Activated CD4-positive, alpha-beta T cell treated with anti-CD3 and anti-CD28 coated beads, Interleukin-2, amount 50 U/mL, for 48 hours (primary cell): ENCODE results near the gene MYO1C.
"Not testable (repeated sequence)": the region's sequence is repeated elsewhere in the genome, so short reads cannot be mapped to it uniquely, and the experiment has no call there.

Experiments
- DNase-seq, 2 experiments: peaks; one replicate each; pipeline ENCODE4 v3.0.0-alpha.2; 2020

The MYO1C gene, protein sequence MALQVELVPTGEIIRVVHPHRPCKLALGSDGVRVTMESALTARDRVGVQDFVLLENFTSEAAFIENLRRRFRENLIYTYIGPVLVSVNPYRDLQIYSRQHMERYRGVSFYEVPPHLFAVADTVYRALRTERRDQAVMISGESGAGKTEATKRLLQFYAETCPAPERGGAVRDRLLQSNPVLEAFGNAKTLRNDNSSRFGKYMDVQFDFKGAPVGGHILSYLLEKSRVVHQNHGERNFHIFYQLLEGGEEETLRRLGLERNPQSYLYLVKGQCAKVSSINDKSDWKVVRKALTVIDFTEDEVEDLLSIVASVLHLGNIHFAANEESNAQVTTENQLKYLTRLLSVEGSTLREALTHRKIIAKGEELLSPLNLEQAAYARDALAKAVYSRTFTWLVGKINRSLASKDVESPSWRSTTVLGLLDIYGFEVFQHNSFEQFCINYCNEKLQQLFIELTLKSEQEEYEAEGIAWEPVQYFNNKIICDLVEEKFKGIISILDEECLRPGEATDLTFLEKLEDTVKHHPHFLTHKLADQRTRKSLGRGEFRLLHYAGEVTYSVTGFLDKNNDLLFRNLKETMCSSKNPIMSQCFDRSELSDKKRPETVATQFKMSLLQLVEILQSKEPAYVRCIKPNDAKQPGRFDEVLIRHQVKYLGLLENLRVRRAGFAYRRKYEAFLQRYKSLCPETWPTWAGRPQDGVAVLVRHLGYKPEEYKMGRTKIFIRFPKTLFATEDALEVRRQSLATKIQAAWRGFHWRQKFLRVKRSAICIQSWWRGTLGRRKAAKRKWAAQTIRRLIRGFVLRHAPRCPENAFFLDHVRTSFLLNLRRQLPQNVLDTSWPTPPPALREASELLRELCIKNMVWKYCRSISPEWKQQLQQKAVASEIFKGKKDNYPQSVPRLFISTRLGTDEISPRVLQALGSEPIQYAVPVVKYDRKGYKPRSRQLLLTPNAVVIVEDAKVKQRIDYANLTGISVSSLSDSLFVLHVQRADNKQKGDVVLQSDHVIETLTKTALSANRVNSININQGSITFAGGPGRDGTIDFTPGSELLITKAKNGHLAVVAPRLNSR

DNA sequence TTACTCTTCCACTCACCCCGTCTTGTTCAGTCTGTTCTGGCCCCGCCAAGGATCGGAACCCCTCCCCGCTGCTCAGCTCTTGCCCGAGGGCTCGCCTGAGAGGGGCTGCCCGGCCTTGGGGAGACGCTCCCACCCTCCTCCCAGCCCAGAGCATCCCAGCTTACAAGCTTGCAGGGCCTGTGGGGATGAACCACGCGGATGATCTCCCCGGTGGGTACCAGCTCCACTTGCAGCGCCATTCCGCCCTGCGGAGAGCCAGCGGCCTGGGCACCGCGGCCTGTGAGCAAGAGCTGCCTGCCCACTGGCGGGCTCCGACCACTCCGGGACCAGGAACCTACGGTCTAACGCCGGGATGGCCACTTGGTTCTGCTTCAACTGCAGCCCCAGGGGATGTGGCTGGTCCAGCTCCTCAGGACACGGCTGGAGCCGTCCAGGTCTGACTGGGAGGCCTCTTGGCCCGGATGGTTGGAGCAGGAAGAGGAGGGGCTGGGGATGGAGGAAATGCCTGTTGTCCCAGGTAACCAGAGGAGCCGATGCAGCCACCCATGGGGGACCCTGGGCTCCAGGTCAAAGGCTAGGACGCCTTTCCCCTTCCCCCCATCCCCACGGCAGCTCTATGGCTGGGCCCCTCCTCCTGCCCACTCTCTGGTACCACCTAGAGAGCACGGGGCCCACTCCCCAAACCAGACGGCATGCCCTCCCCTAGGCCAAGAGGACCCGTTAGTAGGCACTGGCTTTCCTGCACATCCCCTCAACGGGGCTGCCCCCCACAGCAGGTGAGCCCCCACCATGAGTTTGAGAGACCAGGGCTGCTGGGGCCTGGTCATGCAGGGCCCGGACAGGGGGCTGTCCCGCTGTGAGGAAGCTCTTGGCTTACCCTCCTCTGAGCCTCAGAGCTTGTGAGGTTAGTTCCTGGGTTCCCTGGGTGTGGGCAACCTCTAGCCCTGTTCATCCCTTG, at the start of gene MYO1C:
TSS of gene MYO1C (minus strand) at position 438 of the 958 bp plus-strand sequence. CDS start at position 239, 199 bp downstream.
- no peak for DNase-seq

DNA sequence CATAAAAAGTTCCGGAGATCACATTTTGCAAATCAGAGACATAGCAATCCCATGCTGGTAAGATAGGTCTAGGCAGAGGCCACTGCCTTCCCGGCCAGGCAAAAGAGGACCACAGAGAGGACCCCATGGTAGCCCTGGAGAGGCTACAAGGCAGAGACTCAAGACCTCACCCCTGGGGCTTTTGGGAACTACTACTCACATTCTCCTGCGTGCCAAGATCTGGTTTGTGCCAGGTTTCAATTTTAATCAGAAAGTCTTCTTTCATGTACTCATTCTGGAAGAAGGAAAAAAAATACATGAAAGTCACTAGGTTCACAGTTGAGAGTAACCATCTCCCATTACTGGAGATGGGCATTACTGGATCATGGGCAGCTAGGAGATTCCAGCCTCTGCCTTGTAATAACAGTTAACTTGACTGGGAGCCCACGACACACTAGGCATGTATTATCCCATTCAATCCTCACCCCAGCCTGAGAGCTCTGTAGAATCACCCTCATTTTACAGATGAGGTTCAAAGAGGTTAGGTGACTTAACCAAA, 49.0 kb upstream of the MYO1C start:
- DNase-seq, result no peak

DNA sequence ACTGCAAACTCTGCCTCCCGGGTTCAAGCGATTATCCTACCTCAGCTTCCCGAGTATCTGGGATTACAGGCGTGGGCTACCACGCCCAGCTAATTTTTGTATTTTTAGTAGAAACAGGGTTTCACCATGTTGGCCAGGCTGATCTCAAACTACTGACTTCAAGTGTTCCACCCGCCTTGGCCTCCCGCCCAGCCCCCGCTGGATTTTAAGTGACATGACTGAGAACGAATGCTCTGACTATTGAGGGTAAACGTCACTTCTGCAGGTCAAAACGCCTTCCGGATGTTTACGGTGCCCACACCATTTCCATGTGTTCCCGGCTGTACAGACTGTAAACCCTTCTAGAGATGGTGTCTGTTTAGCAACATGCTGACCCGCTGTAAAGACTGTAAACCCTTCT, 47.3 kb upstream of the MYO1C start:
- DNase-seq, result no peak

DNA sequence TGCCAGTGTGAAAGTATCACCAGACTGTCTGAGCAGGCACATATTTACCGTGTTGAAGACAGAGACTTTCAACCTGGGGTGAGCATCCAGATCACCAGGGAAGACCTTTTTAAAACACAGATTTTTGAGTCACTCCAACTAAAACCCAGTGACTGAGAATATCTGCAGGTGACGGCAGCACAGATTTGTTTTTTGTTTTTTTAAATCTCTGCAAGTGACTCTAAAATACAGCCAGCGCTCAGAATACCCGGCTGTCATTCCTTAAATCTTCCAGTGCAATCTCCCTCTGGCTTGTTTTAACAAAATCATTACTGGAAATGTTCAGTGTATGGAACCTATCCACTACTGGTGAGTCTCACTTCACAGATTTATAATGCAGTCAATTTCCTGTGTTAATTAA, 43.3 kb upstream of the MYO1C start:
- no peak for DNase-seq

DNA sequence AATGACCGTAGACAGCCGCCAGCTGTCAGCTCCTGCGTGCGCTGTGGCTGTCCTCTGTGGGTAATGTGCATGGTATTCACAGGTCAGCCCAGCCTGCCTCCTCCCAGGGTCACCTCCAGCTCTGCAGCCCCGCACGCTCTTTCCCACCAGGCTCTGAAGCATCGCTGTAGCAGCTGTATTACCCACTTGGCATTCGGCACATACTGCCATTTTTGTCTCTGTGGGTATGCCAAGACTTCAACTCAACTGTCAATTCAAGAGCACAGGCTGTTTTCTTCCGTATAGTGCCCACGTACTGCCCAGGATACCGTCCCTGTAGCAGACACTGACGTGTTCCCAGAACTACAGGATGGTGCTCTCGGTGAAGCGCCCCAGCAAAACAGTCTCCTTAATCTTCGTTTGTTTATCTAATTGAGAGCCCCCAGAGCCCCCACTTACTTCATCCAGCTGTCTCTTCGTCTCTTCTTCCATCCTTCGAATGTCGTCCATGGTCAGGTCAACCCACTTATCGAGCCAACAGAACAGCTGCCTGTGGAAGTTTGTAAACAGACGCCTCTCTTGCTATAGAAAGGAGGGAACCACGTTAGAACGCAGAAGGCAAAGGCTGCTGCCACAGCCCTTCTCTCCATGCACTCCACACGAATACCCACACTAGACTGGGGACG, 41.3 kb upstream of the MYO1C start:
- DNase-seq, result no peak

DNA sequence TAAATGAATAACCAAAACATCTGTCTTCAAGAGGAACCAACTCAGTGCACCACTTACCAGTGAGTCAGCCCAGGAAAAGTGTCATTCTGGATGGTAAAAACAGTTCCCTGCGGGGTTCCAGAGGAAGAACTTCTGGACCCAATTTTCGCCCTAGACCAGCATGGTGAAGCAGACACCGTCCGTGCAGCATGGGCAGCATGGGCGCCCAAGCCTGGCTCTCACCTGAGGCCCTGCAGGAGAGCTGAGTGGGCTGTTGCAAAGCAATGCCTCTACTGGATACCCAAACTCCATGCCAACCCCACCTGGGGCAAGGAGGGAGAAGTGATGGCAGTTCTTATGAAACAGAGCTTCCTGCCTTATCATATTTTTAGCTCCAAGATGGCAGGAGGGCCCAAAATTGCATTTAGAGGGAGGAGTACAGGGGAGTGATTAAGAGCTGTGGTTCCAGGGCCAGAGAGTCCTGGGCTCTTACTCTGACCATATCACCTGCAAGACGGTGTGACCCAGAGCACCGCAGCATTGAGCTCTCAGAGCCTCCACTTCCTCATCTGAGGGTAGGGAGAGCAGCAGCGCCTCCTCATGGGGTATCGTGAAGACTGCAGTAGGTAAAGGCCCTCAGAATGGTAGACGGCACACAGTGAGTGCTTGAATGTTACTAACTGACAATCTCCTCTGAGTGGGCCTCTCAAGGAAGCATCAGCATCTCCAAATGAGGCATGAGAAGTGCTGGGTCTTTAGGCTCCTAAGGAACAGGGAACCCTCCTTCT, 40.5 kb upstream of the MYO1C start:
- peak; percentile 32 to 44 for DNase-seq

DNA sequence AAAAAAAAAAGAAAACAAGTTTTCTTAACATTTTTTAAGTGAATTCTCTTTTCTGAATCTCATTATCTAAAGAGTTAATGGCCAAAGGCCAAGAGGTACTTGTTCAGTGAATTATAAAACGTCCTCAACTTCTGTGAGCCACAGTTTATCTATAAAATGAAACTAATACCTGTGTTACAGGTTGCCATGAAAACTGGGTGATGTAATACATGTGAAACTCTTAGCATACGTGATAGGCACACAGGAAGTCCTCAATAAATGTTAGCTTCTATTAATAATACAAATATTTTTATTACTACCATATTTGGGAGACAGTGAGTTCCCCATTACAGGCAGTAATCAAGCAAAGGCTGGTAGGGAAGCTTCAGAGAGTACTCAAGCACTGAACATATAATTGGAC, 37.4 kb upstream of the MYO1C start:
- DNase-seq, result no peak

DNA sequence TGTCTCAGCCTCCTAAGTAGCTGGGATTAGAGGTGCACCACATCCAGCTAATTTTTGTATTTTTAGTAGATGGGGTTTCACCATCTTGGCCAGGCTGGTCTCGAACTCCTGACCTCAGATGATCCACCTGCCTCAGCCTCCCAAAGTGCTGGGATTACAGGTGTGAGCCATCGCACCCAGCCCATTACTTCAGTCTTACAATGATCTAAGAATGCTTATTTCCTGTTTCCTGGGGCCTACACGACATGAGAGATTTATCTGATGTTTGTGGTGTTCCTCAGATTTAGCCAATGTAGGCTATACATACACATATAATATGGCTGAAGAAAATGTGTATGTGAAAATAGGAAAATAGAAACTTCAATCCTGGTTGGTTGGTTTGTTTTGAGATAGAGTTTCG, 34.4 kb upstream of the MYO1C start:
- not testable (repeated sequence) for DNase-seq

DNA sequence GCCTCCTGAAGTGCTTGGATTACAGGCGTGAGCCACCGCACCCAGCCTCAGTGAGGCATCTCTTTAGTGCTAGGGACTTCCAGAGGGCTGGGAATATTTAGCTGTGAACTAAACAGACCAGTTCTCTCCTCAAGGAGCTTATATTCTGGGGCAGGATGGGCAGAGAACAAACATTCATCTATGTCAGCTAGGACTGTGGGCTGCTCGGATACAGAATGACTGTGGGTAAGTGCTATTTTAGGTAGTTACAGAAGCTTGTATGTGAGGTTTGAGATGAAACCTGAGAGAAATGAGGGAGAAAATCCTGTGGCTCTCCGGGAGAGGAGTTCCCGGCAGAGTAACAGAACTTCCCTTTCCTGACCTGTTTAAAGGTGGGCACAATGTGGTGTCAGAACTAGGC, 30.1 kb upstream of the MYO1C start:
- DNase-seq, result no peak

DNA sequence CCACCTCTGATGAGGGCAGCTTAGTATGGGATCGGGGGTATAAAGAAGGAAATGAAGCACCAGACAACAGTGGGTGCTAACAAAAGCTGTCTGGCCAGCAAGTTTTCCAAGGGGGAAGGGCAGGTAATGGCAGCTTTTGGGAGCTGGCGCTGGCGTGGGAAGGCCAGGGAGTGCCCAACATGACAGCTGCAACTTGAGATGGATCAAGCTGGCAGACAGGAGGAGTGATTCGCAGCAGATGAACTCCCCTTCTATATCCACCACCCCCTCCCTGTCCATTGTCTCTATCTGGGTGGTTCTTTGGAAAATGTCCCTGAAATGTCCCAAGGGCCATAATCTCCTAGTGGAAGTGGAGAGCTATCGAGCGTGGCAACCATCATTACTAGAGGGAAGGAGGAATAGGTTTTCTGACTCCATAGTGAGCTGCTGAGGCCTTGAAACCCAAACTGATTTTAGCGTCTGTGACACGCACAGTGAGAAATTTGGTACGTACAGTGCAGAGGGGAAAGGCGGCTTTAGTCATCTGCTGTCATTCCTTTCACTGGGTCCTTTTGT, 28.7 kb upstream of the MYO1C start:
- DNase-seq, result no peak

DNA sequence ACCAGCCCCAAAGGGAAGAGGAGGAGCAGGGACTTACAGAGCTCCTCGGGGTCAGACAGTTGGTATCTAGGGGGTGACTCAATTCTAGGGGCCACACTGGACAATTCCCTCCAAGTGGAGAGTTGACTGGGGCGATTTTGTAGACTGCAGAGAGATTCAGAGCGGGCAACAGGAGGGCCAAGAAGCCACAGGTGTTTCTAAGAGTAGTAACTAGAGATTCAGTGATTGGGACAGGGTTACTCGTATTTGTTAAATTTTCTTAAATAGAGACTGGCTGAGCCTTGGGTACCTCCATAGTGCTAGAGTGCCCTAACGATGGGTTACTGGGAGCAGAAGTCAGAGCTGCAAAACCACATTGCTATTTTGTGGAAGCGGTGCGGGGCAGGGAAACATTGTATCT, 27.2 kb upstream of the MYO1C start:
- no peak for DNase-seq

DNA sequence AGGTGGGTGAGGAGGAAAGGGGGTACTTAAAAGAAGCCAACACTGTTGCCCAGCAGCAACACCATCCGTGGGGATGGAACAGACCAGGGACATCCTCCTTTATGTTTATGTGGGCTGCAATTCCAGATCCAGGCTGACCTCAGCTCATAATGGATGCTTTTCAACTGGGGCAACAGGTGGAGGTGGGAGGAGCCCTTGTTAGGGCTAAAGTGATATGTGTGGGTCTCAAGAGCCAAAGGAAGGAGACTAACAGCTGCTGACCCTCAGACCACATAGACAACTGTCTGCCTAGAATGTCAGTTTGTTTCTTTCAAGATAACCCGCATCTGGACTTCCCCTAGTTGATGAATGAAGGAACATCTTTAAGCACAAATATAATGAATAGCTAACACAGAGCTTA, 25.9 kb upstream of the MYO1C start:
- no peak for DNase-seq

DNA sequence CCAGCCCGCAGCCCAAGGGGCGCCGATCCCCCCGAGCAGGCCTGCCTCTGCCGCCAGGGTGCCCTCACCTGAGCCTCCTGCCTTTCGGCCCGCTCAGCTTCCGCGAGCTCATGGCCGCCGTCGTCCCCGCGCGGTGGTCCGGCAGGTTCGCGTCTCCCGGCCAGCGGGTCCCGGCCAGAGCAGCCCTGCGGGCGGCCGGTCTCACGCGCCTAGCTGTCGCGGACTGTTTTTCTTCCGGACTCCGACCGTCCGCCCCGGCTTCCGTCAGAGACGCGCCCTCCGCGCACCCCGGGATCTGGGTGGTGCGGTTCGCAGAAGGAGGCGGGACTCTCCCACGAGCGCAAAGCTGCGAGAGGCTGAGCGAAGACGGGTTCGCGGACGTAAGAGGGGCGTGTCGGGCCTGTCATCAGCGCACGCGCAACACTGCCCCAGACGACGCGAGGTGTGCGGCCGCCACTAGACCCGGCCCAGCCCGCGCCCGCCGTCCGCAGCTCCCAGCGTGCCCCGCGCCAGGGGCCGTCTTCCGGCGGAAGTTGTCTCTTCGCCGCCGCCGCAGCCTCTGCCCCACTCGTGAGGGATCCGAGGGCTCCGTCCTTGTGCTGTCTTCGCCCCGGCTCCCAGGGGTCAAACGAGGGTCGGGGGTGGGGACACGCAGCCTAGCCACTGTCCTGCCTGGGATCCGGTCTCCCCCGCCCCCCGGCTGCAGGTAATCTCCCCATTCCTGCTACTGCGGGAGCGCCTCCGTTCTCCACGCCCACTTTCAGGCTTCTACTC, 24.1 kb upstream of the MYO1C start, which contains the start of gene INPP5K:
TSS of gene INPP5K (minus strand) at position 225 of the 774 bp plus-strand sequence. CDS start at position 112, 113 bp downstream.
- peak; percentile 96 to 98 for DNase-seq

DNA sequence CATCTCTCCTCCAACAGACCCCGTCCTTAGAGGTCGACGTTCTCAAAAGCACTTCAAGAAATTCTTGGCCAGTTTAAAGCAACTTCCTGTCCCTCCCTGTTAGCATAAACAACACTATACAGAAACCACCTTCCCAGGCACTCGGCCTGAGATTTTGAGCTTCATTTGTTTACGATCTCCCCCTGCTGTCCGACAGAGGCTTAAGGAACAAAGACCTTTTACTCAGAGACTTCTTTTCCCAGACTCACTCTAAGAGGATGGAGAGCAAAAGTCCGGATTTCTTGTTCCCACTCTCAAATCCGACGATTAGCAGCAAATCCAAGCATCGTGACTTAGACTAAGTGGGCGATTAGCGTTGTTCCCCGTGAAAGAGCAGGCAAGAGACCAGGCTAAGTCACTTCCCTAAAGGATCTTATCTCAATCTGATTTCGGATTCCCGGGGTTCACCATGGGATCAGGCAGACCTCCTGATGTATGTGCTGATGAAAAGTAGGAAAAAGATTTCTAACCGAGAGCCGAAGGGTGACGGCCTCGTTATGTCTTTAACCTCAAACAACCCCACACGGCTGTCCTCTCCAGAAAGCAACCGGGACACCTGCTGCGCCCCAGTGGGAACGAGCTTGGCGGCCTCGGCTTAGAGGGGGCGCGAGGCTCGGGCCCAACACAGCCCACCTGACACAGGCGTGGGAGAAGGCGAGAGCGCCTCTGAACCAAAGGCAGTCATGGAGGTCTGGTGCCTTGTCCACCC, 23.3 kb upstream of the MYO1C start:
- peak; percentile 35 to 50 for DNase-seq

DNA sequence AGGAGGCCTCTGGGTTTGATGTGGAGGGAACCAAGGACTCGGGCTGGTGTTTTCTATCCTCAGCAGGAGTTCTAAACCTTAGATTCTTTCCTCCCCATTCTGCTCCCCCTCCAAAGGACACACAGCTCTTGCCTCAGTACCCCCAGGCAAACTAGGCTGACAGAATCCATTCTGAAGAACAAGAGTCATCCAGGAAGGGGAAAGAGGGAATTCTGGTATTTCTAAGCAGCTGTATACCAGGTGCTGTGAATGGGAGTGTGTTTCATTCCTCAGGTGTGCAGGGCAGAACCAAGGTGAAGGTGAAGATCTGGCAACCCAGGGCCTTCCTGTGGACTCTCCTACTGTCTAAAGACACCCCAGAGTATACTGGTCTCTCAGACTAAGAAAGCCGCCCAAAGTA, 19.9 kb upstream of the MYO1C start:
- no peak for DNase-seq

DNA sequence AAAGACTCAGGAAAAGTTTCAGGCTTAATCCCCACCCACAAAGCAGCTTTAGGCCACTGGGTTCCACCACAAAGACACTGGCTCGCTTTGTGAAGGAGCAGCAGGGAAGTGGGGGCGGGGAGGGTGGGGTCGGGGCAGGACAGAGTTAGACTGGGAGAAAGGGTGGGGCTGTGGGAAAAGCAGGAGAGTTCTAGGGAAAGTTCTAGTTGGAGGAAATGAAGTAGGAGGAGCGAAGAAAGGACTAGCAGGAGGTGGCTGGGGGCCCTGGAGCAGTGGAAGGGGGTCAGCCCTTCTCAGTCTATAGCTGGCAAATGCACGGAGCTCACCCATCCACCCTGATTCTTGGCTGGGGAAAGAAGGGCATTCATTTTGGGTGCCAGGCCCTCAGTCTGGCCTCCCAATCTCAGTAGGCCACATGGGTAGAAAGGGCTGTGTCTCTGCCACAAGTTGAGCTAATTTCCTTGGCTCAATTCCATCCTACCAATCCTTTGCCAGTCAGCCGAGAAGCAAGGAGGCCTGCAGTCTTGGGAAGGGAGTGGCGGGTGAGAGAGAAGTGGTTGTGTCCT, 19.4 kb upstream of the MYO1C start:
- no peak for DNase-seq

DNA sequence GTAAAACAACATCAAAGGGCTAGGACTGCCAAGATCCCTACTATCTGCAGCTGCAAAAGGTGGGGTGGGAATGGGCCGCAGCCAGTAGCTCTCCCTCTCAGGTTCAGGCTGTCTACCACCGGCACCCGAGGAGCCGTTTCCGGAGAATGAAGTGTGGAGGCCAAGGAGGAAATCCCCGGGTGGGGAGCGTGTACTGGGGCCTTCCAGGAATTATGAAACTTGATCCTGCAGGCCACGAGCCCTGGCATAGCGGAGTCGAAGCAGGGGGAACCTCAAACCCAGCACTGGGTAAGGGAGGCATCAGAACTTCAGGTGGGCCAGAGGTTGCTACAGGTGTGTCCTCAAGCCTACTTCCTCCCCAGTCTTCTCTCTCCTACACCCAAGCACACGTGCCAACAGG, 18.8 kb upstream of the MYO1C start:
- DNase-seq, result no peak

DNA sequence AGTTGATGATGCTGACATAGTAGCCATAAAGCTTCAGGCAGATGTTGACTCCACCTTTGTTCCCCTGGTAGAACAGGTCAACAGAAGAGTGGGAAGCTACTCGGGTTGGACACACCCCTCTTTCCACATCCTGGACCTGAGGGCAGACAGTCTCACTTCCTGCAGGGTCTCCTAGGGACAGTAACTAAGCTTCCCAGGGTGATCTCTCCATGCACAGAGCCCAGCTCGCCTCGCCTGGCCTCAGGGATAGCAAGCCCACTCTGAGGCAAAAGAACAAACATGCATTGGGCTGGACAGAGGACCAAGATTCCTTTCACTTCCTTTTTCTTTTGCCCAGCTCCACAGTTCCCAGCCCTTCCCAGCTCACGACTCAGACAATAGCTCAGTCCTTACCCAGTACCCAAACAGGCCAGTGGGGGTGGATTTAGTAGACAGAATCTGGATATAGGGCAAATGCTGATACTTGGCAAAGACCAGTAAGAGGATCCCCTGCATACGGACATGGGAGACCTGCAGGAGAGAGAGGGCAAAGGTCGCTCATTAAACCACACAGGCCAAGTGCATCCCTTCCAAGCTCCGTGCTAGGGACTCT, 16.9 kb upstream of the MYO1C start:
- no peak for DNase-seq
